Measurements from ENCODE around the gene SLC26A6.
A peak's percentile ranks its signal among the peaks of the same experiment; 100 is the strongest.

The SLC26A6 gene

GRCh38 chr3:48661501-48662144 lies 26.4 kb upstream of the SLC26A6 start:
- peak; percentile 71 for DNase-seq (ENCODE audit: low spot score)

GRCh38 chr3:48660800-48661400 lies 25.6 kb upstream of the SLC26A6 start:
- DNase-seq (ENCODE audit: low spot score), result no peak

- DNase-seq (ENCODE audit: low spot score), result peak; percentile 28
Measured at GRCh38 chr3:48656841-48657281, 21.6 kb upstream of the SLC26A6 start.

- DNase-seq (ENCODE audit: low spot score), result peak; percentile 83
Measured at GRCh38 chr3:48656061-48656840, 21.0 kb upstream of the SLC26A6 start.

- peak; percentile 30 for DNase-seq (ENCODE audit: low spot score)
Measured at GRCh38 chr3:48655606-48656005, 20.3 kb upstream of the SLC26A6 start.

- DNase-seq (ENCODE audit: low spot score), result no peak
Measured at GRCh38 chr3:48655063-48655462, 19.8 kb upstream of the SLC26A6 start.

- DNase-seq (ENCODE audit: low spot score), result no peak
Measured at GRCh38 chr3:48652923-48653715, 17.9 kb upstream of the SLC26A6 start.

- no peak for DNase-seq (ENCODE audit: low spot score)
Measured at GRCh38 chr3:48651771-48652170, 16.5 kb upstream of the SLC26A6 start.

GRCh38 chr3:48650723-48651122 lies 15.5 kb upstream of the SLC26A6 start:
- DNase-seq (ENCODE audit: low spot score), result no peak

- no peak for DNase-seq (ENCODE audit: low spot score)
Measured at GRCh38 chr3:48648188-48648850, 13.1 kb upstream of the SLC26A6 start.

- no peak for DNase-seq (ENCODE audit: low spot score)
Measured at GRCh38 chr3:48647714-48648113, 12.5 kb upstream of the SLC26A6 start.

GRCh38 chr3:48644898-48645760 lies 9.9 kb upstream of the SLC26A6 start:
- no peak for DNase-seq (ENCODE audit: low spot score)

GRCh38 chr3:48642605-48643004 lies 7.3 kb upstream of the SLC26A6 start:
- no peak for DNase-seq (ENCODE audit: low spot score)

GRCh38 chr3:48641396-48641795 lies 6.1 kb upstream of the SLC26A6 start:
- DNase-seq (ENCODE audit: low spot score), result no peak

- DNase-seq (ENCODE audit: low spot score), result no peak
Measured at GRCh38 chr3:48639944-48640606, 4.8 kb upstream of the SLC26A6 start.

GRCh38 chr3:48637305-48637704 lies 2.0 kb upstream of the SLC26A6 start:
- no peak for DNase-seq (ENCODE audit: low spot score)

GRCh38 chr3:48636149-48636655 lies 941 bp upstream of the SLC26A6 start:
- DNase-seq (ENCODE audit: low spot score), result no peak

GRCh38 chr3:48634661-48635221 lies 520 bp downstream of the SLC26A6 start:
- peak; percentile 39 for DNase-seq (ENCODE audit: low spot score)

- DNase-seq (ENCODE audit: low spot score), result no peak
Measured at GRCh38 chr3:48633743-48634142, 1.5 kb downstream of the SLC26A6 start.

- DNase-seq (ENCODE audit: low spot score), result no peak
Measured at GRCh38 chr3:48633256-48633655, 2.0 kb downstream of the SLC26A6 start.
